PC-3 (cell line): ENCODE measurements around the gene PAGE3.

Experiments
- EZH2 ChIP-seq: fragments of 300-600 bp; sonication (generic); IDR thresholded peaks from one replicate; pipeline ENCODE4 v1.6.1; 2017; ENCODE audit warnings: antibody characterized with exemption, mild to moderate bottlenecking, low read length; ENCODE audit not compliant: unreplicated experiment
- TF ChIP-seq, protein P1 (sequence below): fragments of 300-600 bp; sonication (generic); conservative IDR thresholded peaks from 2 replicates; pipeline ENCODE4 v1.5.1; 2017; ENCODE audit warnings: antibody characterized with exemption, low read depth, mild to moderate bottlenecking, low read length

DNA sequence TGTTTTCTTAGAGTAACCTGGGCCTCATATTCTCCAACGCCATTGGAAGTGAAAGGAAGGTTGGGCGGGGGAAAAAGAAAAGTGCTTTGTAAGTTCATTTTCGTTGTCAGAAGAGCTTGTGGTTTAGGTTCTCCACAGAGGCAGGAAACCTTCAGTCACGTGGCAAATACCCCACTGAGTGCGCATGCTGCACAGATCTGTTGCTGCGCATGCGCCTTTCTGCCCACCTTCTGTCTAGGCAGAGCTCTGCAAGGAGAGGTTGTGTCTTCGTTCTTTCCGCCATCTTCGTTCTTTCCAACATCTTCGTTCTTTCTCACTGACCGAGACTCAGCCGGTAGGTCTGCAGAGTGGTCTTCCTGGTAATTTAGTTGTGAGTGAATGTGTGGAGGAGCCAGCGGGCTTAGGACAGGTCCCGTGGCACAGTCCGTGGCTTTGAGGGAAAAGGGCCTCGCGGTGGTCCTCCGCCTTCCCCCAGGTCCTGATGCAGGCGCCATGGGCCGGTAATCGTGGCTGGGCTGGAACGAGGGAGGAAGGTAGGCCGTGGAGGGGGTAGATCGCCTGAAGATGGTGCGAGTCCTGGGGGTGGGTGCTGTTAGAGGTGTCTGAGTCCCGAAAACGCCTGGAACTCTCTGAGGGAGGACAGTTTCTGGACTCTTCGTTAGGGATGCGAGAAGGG is 44.5 kb downstream of the PAGE3 start, which contains the start of gene PAGE5:
- TF ChIP-seq, protein P1, sequence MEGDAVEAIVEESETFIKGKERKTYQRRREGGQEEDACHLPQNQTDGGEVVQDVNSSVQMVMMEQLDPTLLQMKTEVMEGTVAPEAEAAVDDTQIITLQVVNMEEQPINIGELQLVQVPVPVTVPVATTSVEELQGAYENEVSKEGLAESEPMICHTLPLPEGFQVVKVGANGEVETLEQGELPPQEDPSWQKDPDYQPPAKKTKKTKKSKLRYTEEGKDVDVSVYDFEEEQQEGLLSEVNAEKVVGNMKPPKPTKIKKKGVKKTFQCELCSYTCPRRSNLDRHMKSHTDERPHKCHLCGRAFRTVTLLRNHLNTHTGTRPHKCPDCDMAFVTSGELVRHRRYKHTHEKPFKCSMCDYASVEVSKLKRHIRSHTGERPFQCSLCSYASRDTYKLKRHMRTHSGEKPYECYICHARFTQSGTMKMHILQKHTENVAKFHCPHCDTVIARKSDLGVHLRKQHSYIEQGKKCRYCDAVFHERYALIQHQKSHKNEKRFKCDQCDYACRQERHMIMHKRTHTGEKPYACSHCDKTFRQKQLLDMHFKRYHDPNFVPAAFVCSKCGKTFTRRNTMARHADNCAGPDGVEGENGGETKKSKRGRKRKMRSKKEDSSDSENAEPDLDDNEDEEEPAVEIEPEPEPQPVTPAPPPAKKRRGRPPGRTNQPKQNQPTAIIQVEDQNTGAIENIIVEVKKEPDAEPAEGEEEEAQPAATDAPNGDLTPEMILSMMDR, result no peak
- no peak for TF ChIP-seq EZH2
